Ishikawa (cell line): ENCODE results near the gene NMUR1.

Source experiments
- CEBPB ChIP-seq: IDR thresholded peaks from 2 replicates; pipeline ENCODE4 v1.6.1; 2012
- CREB1 ChIP-seq: IDR thresholded peaks from 2 replicates; pipeline ENCODE4 v1.6.1; 2012; ENCODE audit warnings: low read depth
- EGR1 ChIP-seq: IDR thresholded peaks from 2 replicates; pipeline ENCODE4 v1.6.1; 2012
- EP300 ChIP-seq: IDR thresholded peaks from 2 replicates; pipeline ENCODE4 v1.6.1; 2012; ENCODE audit warnings: borderline replicate concordance
- FOXM1 ChIP-seq: IDR thresholded peaks from 2 replicates; pipeline ENCODE4 v1.6.1; 2012; ENCODE audit warnings: low read depth, borderline replicate concordance
- MAX ChIP-seq: IDR thresholded peaks from 2 replicates; pipeline ENCODE4 v1.6.1; 2012
- NFIC ChIP-seq: IDR thresholded peaks from 2 replicates; pipeline ENCODE4 v1.6.1; 2012
- RAD21 ChIP-seq: IDR thresholded peaks from 2 replicates; pipeline ENCODE4 v1.6.1; 2012; ENCODE audit warnings: low read depth
- TAF1 ChIP-seq: IDR thresholded peaks from 2 replicates; pipeline ENCODE4 v1.6.1; 2012; ENCODE audit warnings: low read depth, mild to moderate bottlenecking
- TCF12 ChIP-seq: IDR thresholded peaks from 2 replicates; pipeline ENCODE4 v1.6.1; 2012; ENCODE audit warnings: low read depth
- TEAD4 ChIP-seq: IDR thresholded peaks from 2 replicates; pipeline ENCODE4 v1.6.1; 2012
- USF1 ChIP-seq: IDR thresholded peaks from 2 replicates; pipeline ENCODE4 v1.6.1; 2012
- YY1 ChIP-seq: IDR thresholded peaks from 2 replicates; pipeline ENCODE4 v1.6.1; 2012; ENCODE audit warnings: low read depth
- ZBTB7A ChIP-seq: IDR thresholded peaks from 2 replicates; pipeline ENCODE4 v1.6.1; 2012; ENCODE audit warnings: low read depth
- TF ChIP-seq, protein P1 (sequence below): IDR thresholded peaks from 2 replicates; pipeline ENCODE4 v1.6.1; 2012; ENCODE audit warnings: low read depth, mild to moderate bottlenecking

Gene NMUR1

GRCh38 chr2:231483398-231484329 is 46.6 kb downstream of the NMUR1 start:
- no peak for TF ChIP-seq EP300
- TF ChIP-seq EGR1, result no peak
- no peak for TF ChIP-seq YY1
- no peak for TF ChIP-seq MAX
- TF ChIP-seq USF1, result no peak
- no peak for TF ChIP-seq ZBTB7A
- no peak for TF ChIP-seq NFIC
- TF ChIP-seq TEAD4, result no peak
- no peak for TF ChIP-seq RAD21

DNA sequence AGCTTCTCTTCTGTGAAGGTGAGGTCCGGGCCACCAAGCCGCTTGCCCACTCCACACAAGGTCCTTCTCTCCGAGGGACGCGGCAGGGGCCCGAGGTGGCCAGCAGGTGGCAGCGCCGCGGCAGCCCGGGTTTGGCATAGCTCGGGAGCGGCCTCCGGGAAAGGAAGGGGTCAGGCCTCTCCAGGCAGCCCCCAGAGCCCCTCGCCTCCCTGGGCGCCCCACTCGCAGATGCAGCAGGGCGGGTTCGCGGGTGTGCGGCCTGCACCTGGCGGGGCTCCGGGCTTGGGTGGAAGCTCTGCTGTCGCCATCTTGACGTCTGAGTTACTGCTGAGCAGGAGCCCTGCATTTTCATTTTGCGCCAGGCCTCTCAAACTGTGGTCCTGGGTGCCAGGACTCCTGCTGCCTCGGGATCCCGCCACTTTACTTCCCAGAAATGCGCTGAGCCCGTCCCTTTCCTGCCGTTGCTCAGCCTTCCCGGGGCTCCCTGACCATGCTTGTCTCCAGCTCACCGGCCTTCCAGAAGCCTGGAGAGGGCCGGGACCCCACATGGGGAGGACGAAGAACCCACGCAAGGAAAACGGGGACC is 47.3 kb downstream of the NMUR1 start:
- TF ChIP-seq NFIC (no peak), RAD21 (peak; percentile 56; the same call in 1 of the 2 replicates), ZBTB7A (0 out of 2 replicates have a peak, but pooled peaks have one; percentile 52), TEAD4 (no peak), TAF1 (no peak), CEBPB (no peak), USF1 (no peak), EP300 (no peak)

- TF ChIP-seq CREB1 (no peak), USF1 (no peak), YY1 (no peak), TEAD4 (no peak), EP300 (no peak), TCF12 (no peak), TAF1 (no peak), MAX (no peak), NFIC (no peak), CEBPB (no peak), FOXM1 (no peak), RAD21 (no peak), ZBTB7A (no peak), EGR1 (no peak)
- TF ChIP-seq, protein P1, sequence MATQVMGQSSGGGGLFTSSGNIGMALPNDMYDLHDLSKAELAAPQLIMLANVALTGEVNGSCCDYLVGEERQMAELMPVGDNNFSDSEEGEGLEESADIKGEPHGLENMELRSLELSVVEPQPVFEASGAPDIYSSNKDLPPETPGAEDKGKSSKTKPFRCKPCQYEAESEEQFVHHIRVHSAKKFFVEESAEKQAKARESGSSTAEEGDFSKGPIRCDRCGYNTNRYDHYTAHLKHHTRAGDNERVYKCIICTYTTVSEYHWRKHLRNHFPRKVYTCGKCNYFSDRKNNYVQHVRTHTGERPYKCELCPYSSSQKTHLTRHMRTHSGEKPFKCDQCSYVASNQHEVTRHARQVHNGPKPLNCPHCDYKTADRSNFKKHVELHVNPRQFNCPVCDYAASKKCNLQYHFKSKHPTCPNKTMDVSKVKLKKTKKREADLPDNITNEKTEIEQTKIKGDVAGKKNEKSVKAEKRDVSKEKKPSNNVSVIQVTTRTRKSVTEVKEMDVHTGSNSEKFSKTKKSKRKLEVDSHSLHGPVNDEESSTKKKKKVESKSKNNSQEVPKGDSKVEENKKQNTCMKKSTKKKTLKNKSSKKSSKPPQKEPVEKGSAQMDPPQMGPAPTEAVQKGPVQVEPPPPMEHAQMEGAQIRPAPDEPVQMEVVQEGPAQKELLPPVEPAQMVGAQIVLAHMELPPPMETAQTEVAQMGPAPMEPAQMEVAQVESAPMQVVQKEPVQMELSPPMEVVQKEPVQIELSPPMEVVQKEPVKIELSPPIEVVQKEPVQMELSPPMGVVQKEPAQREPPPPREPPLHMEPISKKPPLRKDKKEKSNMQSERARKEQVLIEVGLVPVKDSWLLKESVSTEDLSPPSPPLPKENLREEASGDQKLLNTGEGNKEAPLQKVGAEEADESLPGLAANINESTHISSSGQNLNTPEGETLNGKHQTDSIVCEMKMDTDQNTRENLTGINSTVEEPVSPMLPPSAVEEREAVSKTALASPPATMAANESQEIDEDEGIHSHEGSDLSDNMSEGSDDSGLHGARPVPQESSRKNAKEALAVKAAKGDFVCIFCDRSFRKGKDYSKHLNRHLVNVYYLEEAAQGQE, result no peak
Observed at GRCh38 chr2:231480781-231481180, 49.5 kb downstream of the NMUR1 start.

DNA sequence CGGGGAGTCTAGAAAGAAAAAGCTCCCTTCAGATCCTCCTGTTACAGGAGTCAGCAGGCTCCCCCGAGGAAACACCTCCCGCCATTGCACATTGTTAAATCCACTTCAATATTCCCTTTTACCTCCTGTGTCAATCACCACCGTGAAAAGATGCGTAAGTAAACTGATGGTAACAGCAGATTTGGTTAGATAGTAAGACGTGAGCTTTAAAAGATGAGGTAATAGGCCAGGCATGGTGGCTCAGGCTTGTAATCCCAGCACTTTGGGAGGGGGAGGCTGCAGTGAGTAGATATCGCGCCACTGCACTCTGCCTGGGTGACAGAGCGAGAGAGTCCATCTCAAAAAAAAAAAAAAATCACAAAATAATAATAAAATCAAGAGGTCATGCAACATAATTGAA is 50.8 kb downstream of the NMUR1 start:
- TF ChIP-seq RAD21, result no peak
- no peak for TF ChIP-seq EGR1
- no peak for TF ChIP-seq TEAD4
- no peak for TF ChIP-seq USF1
- no peak for TF ChIP-seq YY1
- no peak for TF ChIP-seq FOXM1

DNA sequence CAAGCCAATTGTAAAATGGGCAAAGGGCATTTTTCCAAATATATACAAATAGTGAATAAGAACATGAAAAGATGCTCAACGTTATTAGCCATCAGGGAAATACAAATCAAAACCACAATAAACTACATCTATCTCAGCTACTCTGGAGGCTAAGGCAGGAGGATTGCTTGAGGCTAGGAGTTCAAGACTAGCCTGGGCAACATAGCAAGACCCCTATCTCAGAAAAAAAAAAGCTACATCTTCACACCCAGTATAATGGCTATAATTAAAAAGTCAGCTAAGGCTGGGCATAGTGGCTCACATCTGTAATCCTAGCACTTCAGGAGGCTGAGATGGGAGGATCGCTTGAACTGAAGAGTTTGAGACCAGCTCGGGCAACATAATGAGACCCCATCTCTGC is 53.3 kb downstream of the NMUR1 start:
- TF ChIP-seq TCF12 (no peak), CREB1 (no peak), NFIC (no peak), ZBTB7A (no peak)

DNA sequence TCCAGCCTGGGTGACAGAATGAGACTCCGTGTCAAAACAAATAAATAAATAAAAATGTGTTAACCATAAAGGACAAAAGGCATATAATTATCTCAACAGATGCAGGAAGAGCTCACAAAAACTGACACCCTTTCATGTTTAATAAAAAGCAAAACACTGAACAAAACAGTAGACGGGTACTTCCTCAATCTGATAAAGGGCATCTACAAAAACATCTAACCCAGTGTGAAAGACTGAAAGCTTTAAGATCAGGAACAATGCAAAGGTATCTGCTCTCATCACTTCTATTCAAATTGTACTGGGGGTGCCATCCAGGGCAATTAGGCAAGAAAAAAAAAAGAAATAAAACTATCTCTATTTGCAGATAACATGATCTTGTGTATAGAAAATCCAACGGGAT is 54.3 kb downstream of the NMUR1 start:
- TF ChIP-seq TCF12 (no peak), NFIC (no peak), CREB1 (no peak), MAX (no peak), EP300 (no peak), FOXM1 (no peak), YY1 (no peak), EGR1 (no peak), ZBTB7A (no peak), TEAD4 (no peak), CEBPB (no peak), RAD21 (no peak), TAF1 (no peak), USF1 (no peak)
- TF ChIP-seq, protein P1, result no peak
